Naive thymus-derived CD8-positive, alpha-beta T cell (primary cell): ENCODE measurements around the gene NEK2. TPM values are rescaled to one million over a fixed set of nuclear protein-coding genes. Genes with fewer than 3 reads are reported as not detected.

ENCODE experiments used
- ATAC-seq, 2 donors: fragments of 150-1000 bp; cut with Tn5 transposase in 1 of 2; sonication (Bioruptor Pico), chemical (Tn5 transposase) in 1 of 2; 1 replicate in 1 of 2; 2 replicates in 1 of 2; pipeline ENCODE4 v1.10.0; 2021; ENCODE audit warnings: mild to moderate bottlenecking in 2 of 2, moderate library complexity in 2 of 2
- POLR2A ChIA-PET: fragments of 350-600 bp; sonication (Branson Sonifier 250); formaldehyde crosslinking; loops from one replicate; lab custom pipeline; 2021; ENCODE audit warnings: antibody characterized with exemption; lab: Charles Lee
- DNase-seq, 10 donors: peaks; one replicate each; pipeline versions ENCODE4 v3.0.0 to v3.0.0-alpha.2; 2020 to 2022
- H3K27ac Mint-ChIP-seq, 10 donors: one replicate each; pipeline ENCODE4 v1.8.0; 2020 to 2022; ENCODE audit warnings: mild to moderate bottlenecking in 10 of 10, mixed read lengths in 10 of 10, moderate library complexity in 4 of 10, inconsistent platforms in 1 of 10
- H3K27me3 Mint-ChIP-seq, 5 donors: one replicate each; pipeline ENCODE4 v1.8.0; 2021 to 2022; ENCODE audit warnings: mixed read lengths in 5 of 5
- H3K36me3 Mint-ChIP-seq, 3 donors: one replicate each; pipeline ENCODE4 v1.8.0; 2020 to 2022; ENCODE audit warnings: mixed read lengths in 3 of 3, mild to moderate bottlenecking in 2 of 3, inconsistent platforms in 1 of 3
- H3K4me1 Mint-ChIP-seq, 4 donors: one replicate each; pipeline ENCODE4 v1.8.0; 2021 to 2022; ENCODE audit warnings: mixed read lengths in 4 of 4
- H3K4me3 Mint-ChIP-seq, 10 donors: one replicate each; pipeline ENCODE4 v1.8.0; 2020 to 2022; ENCODE audit warnings: mild to moderate bottlenecking in 10 of 10, mixed read lengths in 10 of 10, moderate library complexity in 6 of 10, inconsistent platforms in 1 of 10
- H3K9me3 Mint-ChIP-seq, 9 donors: one replicate each; pipeline ENCODE4 v1.8.0; 2020 to 2022; ENCODE audit warnings: mixed read lengths in 9 of 9, mild to moderate bottlenecking in 3 of 9, inconsistent platforms in 1 of 9, moderate library complexity in 1 of 9
- polyA plus RNA-seq, 3 donors: library from polyadenylated mRNA; unstranded; fragments of 300-500 nt; fragmentation: Illumina TruSeq; gene quantifications; one replicate each; pipeline ENCODE4 v1.2.3, GENCODE V29; 2021
- total RNA-seq, 8 experiments: library from RNA in 2 of 8; stranded (reverse) in 2 of 8; gene quantifications; one replicate each; pipeline ENCODE4 v1.2.3 and lab custom pipeline; 2021 to 2026

Gene NEK2
- total and polyA plus RNA-seq, 5 experiments from 2014 or later: 0.16 to 0.60 TPM; not detected in 3

- no peak overlapping the region for H3K27ac Mint-ChIP-seq
- DNase-seq (no peak), ATAC-seq (no peak)
- no peaks in the 10 kb centered on the region for H3K9me3 Mint-ChIP-seq
- POLR2A ChIA-PET: no interaction called here
- H3K36me3 Mint-ChIP-seq: no peaks in the 10 kb centered on the region
- H3K4me3 Mint-ChIP-seq: no peak overlapping the region
- peaks cover 0 to 5% (median 2%) of the 10 kb centered on the region in 4 donors for H3K4me1 Mint-ChIP-seq
- H3K27me3 Mint-ChIP-seq: no peaks in the 10 kb centered on the region
Measured at GRCh38 chr1:211621447-211622198, 53.8 kb downstream of the NEK2 start.

DNA sequence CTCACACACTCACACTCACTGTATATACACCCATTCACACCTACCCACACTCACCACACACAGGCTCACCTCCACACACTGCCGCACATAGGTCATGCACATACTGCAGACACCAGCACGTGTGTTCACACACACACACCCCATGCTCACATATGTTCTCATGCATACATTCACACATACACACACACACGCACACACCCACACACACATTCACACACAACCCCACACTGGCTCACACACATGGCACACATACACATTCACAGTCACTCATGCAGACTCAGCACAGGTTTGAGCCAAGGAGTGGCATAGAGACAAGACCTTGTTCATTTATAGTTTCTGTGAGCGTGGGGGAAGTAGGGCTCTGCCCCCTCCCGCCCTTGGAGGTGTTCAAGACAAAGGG lies 55.3 kb downstream of the NEK2 start:
- POLR2A ChIA-PET: no interaction called here
- no peak for DNase-seq
- Mint-ChIP-seq H3K27me3 (no peaks in the 10 kb centered on the region), H3K9me3 (no peaks in the 10 kb centered on the region), H3K4me1 (peaks cover 0 to 5% (median 2%) of the 10 kb centered on the region in 4 donors), H3K36me3 (no peaks in the 10 kb centered on the region), H3K27ac (no peak overlapping the region), H3K4me3 (no peak overlapping the region)
- no peak for ATAC-seq

- Mint-ChIP-seq H3K4me3 (no peak overlapping the region), H3K4me1 (peaks cover 0 to 5% (median 1%) of the 10 kb centered on the region in 4 donors), H3K36me3 (no peaks in the 10 kb centered on the region), H3K27me3 (no peaks in the 10 kb centered on the region), H3K27ac (no peak overlapping the region), H3K9me3 (no peaks in the 10 kb centered on the region)
- DNase-seq: no peak
- no peak for ATAC-seq
- POLR2A ChIA-PET: interaction anchor here (0.7 kb wide), 1 partner anchor 13 kb away, joined by 3 read pairs; no protein-coding TSS in a partner anchor
Measured at GRCh38 chr1:211619033-211619996, 56.1 kb downstream of the NEK2 start.

DNA sequence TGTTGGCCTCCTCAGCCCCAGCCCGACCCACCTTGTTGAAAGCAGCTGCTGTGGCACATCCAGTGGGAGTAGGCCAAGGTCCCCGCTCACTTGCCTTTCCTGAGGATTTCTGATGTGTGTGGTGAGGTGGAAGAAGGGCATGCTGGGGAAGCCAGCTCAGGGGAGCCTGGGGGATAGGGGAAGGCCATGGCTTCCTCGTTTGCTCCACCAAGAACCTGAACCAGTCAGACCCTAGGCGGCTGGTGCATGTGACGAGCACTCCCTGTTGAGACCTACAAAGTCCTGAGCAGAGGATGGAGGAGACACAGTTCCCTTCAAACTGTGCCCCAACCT lies 58.5 kb downstream of the NEK2 start:
- Mint-ChIP-seq H3K27me3 (no peaks in the 10 kb centered on the region), H3K36me3 (no peaks in the 10 kb centered on the region), H3K4me3 (no peak overlapping the region), H3K27ac (no peak overlapping the region), H3K9me3 (no peaks in the 10 kb centered on the region), H3K4me1 (peaks cover 0 to 4% (median 0%) of the 10 kb centered on the region in 4 donors)
- POLR2A ChIA-PET: no interaction called here
- ATAC-seq (no peak), DNase-seq (no peak)

DNA sequence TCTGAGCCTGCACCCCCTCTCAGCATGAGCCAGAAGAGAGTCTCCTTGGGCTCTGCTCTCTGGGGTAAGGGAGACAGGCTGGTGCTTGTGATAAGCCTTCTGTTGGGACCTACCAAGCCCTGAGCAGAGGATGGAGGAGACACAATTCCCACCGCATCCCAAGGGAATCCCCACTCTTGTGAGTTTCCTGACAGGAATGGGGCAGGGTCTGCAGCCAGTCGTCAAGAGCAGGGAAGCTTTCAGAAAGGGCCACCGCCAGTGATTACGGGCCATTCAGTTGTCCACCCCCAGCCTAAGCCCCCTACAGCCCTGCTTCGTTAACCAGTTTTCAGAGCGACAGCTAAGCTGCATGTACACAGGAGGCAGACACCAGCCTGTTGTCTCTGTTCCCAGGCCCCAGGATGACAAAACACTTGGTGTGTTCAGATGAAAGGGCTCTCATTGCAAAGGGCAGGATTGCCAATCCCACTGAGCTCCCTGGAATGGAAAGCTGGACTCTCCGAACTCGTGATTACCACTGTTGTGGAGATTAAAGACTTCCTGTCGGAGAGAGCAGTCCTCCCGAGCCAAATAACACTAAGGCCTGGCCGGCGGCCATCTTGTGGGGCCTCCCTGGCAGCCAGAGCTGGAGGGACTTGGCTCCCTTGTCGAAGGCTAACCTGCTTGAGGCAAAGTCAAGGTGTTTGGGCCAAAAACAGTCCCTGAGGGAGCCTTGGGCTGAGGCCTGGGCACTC lies 59.0 kb downstream of the NEK2 start:
- H3K27me3 Mint-ChIP-seq: no peaks in the 10 kb centered on the region
- POLR2A ChIA-PET: no interaction called here
- ATAC-seq: no peak
- H3K27ac Mint-ChIP-seq: no peak overlapping the region
- no peaks in the 10 kb centered on the region for H3K36me3 Mint-ChIP-seq
- peaks cover 0 to 4% (median under 1%) of the 10 kb centered on the region in 4 donors for H3K4me1 Mint-ChIP-seq
- DNase-seq: no peak
- no peaks in the 10 kb centered on the region for H3K9me3 Mint-ChIP-seq
- H3K4me3 Mint-ChIP-seq: no peak overlapping the region

DNA sequence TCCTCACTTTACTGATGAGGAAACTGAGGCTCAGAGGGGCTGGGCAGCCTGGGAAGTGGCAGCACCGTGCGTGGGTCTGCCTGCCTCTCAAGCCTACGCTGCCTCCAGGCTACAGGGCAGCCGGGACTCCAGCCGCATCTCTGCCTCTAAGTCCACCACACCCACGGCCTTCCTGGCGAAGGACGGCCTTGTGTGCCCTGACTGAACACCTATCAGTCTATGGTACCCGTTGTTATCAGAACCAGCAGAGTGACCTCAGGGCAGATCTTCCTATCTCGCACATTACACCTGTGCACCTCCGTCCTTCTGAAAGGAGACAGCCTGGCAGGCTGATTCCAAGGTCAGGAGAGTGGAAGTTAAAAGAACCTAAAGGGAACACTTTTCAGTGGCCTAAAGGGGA lies 60.8 kb downstream of the NEK2 start:
- ATAC-seq: no peak
- Mint-ChIP-seq H3K9me3 (no peaks in the 10 kb centered on the region), H3K36me3 (no peaks in the 10 kb centered on the region), H3K4me1 (peaks cover 0 to 4% (median under 1%) of the 10 kb centered on the region in 4 donors), H3K27ac (no peak overlapping the region), H3K4me3 (no peak overlapping the region), H3K27me3 (no peaks in the 10 kb centered on the region)
- DNase-seq: no peak
- POLR2A ChIA-PET: no interaction called here

GRCh38 chr1:211613951-211614350 lies 61.5 kb downstream of the NEK2 start:
- no peak overlapping the region for H3K27ac Mint-ChIP-seq
- H3K36me3 Mint-ChIP-seq: no peaks in the 10 kb centered on the region
- peaks cover 0 to 4% (median under 1%) of the 10 kb centered on the region in 4 donors for H3K4me1 Mint-ChIP-seq
- no peaks in the 10 kb centered on the region for H3K27me3 Mint-ChIP-seq
- H3K9me3 Mint-ChIP-seq: no peaks in the 10 kb centered on the region
- no peak for DNase-seq
- no peak overlapping the region for H3K4me3 Mint-ChIP-seq
- ATAC-seq: no peak
- POLR2A ChIA-PET: no interaction called here

GRCh38 chr1:211613108-211613947 lies 62.1 kb downstream of the NEK2 start:
- POLR2A ChIA-PET: no interaction called here
- no peak for ATAC-seq
- no peak overlapping the region for H3K27ac Mint-ChIP-seq

DNA sequence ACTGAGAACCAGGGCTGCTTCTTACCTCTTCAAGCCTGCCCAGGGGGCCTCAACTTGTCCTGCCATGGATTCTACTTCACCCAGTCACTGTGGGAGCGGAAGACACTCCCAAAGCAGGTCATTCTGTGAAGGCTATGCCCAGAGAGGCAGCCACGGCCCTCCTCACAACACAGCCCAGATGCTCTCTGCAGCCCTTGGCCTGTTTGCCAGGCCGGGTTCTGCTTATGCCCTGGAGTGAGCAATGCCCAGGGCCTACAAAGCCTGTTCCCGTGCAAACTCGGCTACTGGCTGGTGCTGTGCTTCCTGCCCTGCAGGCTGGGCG lies 62.7 kb downstream of the NEK2 start:
- no peak overlapping the region for H3K27ac Mint-ChIP-seq
- POLR2A ChIA-PET: no interaction called here
- H3K9me3 Mint-ChIP-seq: no peaks in the 10 kb centered on the region
- no peak for DNase-seq
- no peaks in the 10 kb centered on the region for H3K36me3 Mint-ChIP-seq
- no peak overlapping the region for H3K4me3 Mint-ChIP-seq
- ATAC-seq: no peak
- peaks cover 2 to 7% (median 4%) of the 10 kb centered on the region in 4 donors for H3K4me1 Mint-ChIP-seq
- H3K27me3 Mint-ChIP-seq: no peaks in the 10 kb centered on the region

More at GRCh38 chr1:211613108-211613947, 62.1 kb downstream of the NEK2 start:
- peaks cover 0 to 4% (median under 1%) of the 10 kb centered on the region in 4 donors for H3K4me1 Mint-ChIP-seq
- no peaks in the 10 kb centered on the region for H3K9me3 Mint-ChIP-seq
- no peak for DNase-seq
- H3K27me3 Mint-ChIP-seq: no peaks in the 10 kb centered on the region
- no peak overlapping the region for H3K4me3 Mint-ChIP-seq
- H3K36me3 Mint-ChIP-seq: no peaks in the 10 kb centered on the region

Other genes with a start within 250 kb of the NEK2 start
- gene RD3, start 183.5 kb downstream of the NEK2 start, total RNA-seq: not detected
- gene RD3, start 183.5 kb downstream of the NEK2 start, polyA plus RNA-seq: not detected
- gene SLC30A1, start 96.5 kb downstream of the NEK2 start, total RNA-seq: 1 to 10 TPM; 9.4 to 9.7 TPM
- gene SLC30A1, start 96.5 kb downstream of the NEK2 start, polyA plus RNA-seq: 1 to 10 TPM in 2 of 3 donors, under 1 TPM in 1; 0.98 to 2.2 (median 1.6) TPM
- 10 to 100 TPM; 15.7 to 21.0 TPM for gene LPGAT1, start 155.1 kb upstream of the NEK2 start, total RNA-seq
- 10 to 100 TPM in 1 of 3 donors, 1 to 10 TPM in 2; 6.1 to 16.2 (median 8.6) TPM for gene LPGAT1, start 155.1 kb upstream of the NEK2 start, polyA plus RNA-seq